C4-2B (cell line): Measurements from ENCODE around the gene C2orf72.

ENCODE experiments used
- H3K27ac ChIP-seq: fragments of 450-650 bp; 2 replicates; pipeline ENCODE4 v1.5.1; 2017
- CTCF ChIP-seq: fragments of 450-650 bp; conservative IDR thresholded peaks from 2 replicates; pipeline ENCODE4 v1.5.1; 2017; ENCODE audit warnings: mild to moderate bottlenecking
- ZFX ChIP-seq: fragments of 450-650 bp; IDR thresholded peaks from 2 replicates; pipeline ENCODE4 v1.6.1; 2017

C2orf72 gene

GRCh38 chr2:231052494-231053451, 15.4 kb downstream of the C2orf72 start:
- peak; percentile 39; the same call in 1 of the 2 replicates for TF ChIP-seq ZFX
- peak; percentile 97 for TF ChIP-seq CTCF
- peak overlapping the region; percentile 60 for H3K27ac ChIP-seq

GRCh38 chr2:231053846-231054245, 16.5 kb downstream of the C2orf72 start:
- no peak for TF ChIP-seq ZFX
- no peak for TF ChIP-seq CTCF
- H3K27ac ChIP-seq, result no peak overlapping the region; the same call in 1 of the 2 replicates

GRCh38 chr2:231056453-231057416, 19.4 kb downstream of the C2orf72 start, which contains the start of gene PSMD1:
TSS of gene PSMD1 (plus strand) at chr2:231056867. CDS start at chr2:231057026, 159 bp downstream.
- TF ChIP-seq ZFX, result peak; percentile 74
- peak; percentile 95 for TF ChIP-seq CTCF
- peak within 1 kb of the TSS; percentile 96 for H3K27ac ChIP-seq

GRCh38 chr2:231057590-231057989, 20.3 kb downstream of the C2orf72 start:
- H3K27ac ChIP-seq, result peak overlapping the region; percentile 96
- TF ChIP-seq CTCF (no peak), ZFX (no peak)

- no peak overlapping the region for H3K27ac ChIP-seq
- no peak for TF ChIP-seq CTCF
These were observed 21.6 kb downstream of the C2orf72 start for GRCh38 chr2:231058761-231059550.

GRCh38 chr2:231059756-231060155, 22.4 kb downstream of the C2orf72 start:
- no peak overlapping the region for H3K27ac ChIP-seq
- TF ChIP-seq ZFX (no peak), CTCF (no peak)
